Neural cell (in vitro differentiated cells): ENCODE data around the gene CCDC149.

Source experiments
- CTCF ChIP-seq: fragments of 450-650 bp; IDR thresholded peaks from 2 replicates; pipeline ENCODE4 v1.5.1; 2014; ENCODE audit warnings: antibody characterized with exemption, mild to moderate bottlenecking, moderate library complexity; ENCODE audit not compliant: poor library complexity, severe bottlenecking
- EP300 ChIP-seq: fragments of 450-650 bp; conservative IDR thresholded peaks from 2 replicates; pipeline ENCODE4 v1.6.1; 2014; ENCODE audit warnings: antibody characterized with exemption, mild to moderate bottlenecking, moderate library complexity; ENCODE audit not compliant: poor library complexity, severe bottlenecking
- REST ChIP-seq: IDR thresholded peaks from 2 replicates; pipeline ENCODE4 v1.6.1; 2012; ENCODE audit warnings: borderline replicate concordance
- SMC3 ChIP-seq: fragments of 450-650 bp; conservative IDR thresholded peaks from 2 replicates; pipeline ENCODE4 v1.6.1; 2014; ENCODE audit warnings: antibody characterized with exemption, mild to moderate bottlenecking, moderate library complexity; ENCODE audit not compliant: poor library complexity

- no peak for TF ChIP-seq SMC3
- TF ChIP-seq CTCF = no peak
- no peak for TF ChIP-seq REST
- no peak for TF ChIP-seq EP300
Measured at GRCh38 chr4:24799196-24799543, 113.7 kb downstream of the CCDC149 start.
